Activated T-helper 2 cell treated with anti-CD3 and anti-CD28 coated beads, Interferon-gamma antibody, Interleukin-2, Interleukin-4, amounts not matched to agents 10 μg/mL and 5 μg/mL and 100 μg/mL, durations not matched to agents 14 hours and 24 hours and 36 hours (primary cell): Measurements from ENCODE around the gene REXO1. TPM values are rescaled to one million over a fixed set of nuclear protein-coding genes. Genes with fewer than 3 reads are reported as not detected.

Experiments used
- DNase-seq: peaks from one replicate; pipeline ENCODE4 v3.0.0; 2021; ENCODE audit warnings: low spot score
- H3K27ac Mint-ChIP-seq: one replicate; pipeline ENCODE4 v1.8.0; 2021; ENCODE audit warnings: mixed read lengths
- H3K27me3 Mint-ChIP-seq: one replicate; pipeline ENCODE4 v1.8.0; 2021; ENCODE audit warnings: low read depth, mixed read lengths
- H3K36me3 Mint-ChIP-seq: one replicate; pipeline ENCODE4 v1.8.0; 2021; ENCODE audit warnings: low read depth, mixed read lengths
- H3K4me1 Mint-ChIP-seq: one replicate; pipeline ENCODE4 v1.8.0; 2021; ENCODE audit warnings: low read depth, mixed read lengths
- H3K4me3 Mint-ChIP-seq: one replicate; pipeline ENCODE4 v1.8.0; 2021; ENCODE audit warnings: low read depth, mild to moderate bottlenecking, moderate library complexity, mixed read lengths
- H3K9me3 Mint-ChIP-seq: one replicate; pipeline ENCODE4 v1.8.0; 2021; ENCODE audit warnings: mixed read lengths
- intact Hi-C: fragments of 100-400 bp; cut with micrococcal nuclease; formaldehyde crosslinking; loops from one replicate; pipeline ENCODE4 v1.15.1; 2023
- total RNA-seq: library from RNA; stranded (reverse); gene quantifications from 2 replicates; pipeline ENCODE4 v1.2.3, GENCODE V29; 2022

The REXO1 gene
- total RNA-seq, 1 donor from 2014 or later = 55.2 TPM

DNA sequence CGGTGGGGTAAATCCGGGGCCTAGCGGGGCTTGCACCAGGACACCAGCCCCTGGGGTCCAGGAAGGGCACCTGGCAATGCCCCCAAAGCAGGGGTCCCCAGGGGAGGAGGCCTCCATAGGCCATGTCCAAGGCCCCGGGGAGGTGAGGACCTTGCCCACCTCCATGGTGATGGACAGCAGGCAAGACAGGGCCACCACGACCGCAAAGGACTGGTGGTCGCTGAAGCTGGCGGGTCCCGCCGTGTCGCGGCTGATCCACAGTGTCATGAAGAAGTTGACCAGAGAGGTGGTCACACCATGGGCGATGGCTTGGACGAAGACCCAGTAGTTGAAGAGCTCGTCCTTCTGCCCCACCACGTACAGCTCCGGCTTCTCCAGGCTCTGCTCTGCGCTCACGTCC is 63.0 kb downstream of the REXO1 start:
- H3K27me3 Mint-ChIP-seq = peaks cover 7% of the 10 kb centered on the region
- H3K4me1 Mint-ChIP-seq = no peaks in the 10 kb centered on the region
- no peak for DNase-seq
- H3K27ac Mint-ChIP-seq = no peak overlapping the region
- no peak overlapping the region for H3K4me3 Mint-ChIP-seq
- no peaks in the 10 kb centered on the region for H3K36me3 Mint-ChIP-seq
- peaks cover 5% of the 10 kb centered on the region for H3K9me3 Mint-ChIP-seq
- intact Hi-C loops = no loop called here

DNA sequence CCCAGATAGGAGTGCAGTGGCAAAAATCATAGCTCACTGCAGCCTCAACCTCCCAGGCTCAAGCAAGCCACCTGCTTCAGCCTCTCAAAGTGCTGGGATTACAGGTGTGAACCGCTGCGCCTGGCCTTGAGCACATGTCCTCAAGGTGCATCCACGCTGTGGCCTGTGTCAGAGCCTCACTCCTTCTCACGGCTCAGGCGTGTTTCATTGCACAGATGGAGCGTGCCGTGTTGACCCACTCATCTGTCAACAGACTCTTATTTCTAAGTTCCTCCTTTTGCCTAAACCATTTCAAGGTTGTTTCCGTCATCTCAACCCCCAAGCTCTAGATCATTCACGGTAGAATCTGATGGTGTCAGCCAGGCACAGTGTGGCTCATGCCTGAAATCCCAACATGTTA is 64.4 kb downstream of the REXO1 start:
- Mint-ChIP-seq H3K9me3 (peaks cover 5% of the 10 kb centered on the region), H3K27me3 (peaks cover 15% of the 10 kb centered on the region), H3K36me3 (no peaks in the 10 kb centered on the region), H3K4me3 (no peak overlapping the region), H3K4me1 (no peaks in the 10 kb centered on the region), H3K27ac (no peak overlapping the region)
- intact Hi-C loops = no loop called here
- DNase-seq = no peak

DNA sequence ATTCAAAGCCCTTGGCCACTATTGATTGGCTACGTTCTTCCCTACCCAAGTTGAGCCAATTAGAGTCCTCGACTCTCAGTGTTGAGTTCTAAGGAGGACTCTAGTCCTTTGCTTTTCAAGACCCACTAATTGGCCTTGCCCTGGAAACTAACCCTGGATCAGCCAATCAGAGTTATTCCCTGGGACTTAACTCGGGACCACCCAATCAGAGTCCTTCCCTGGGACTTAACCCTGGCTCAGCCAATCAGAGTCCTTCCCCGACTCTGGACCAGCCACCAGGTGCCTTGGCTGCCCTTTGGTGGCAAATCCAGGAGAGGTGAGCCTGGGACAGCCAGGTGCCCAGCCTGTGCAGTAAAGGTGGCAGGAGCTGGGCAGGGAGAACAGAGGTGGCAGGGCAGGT is 64.9 kb downstream of the REXO1 start:
- no peak overlapping the region for H3K27ac Mint-ChIP-seq
- H3K4me3 Mint-ChIP-seq = no peak overlapping the region
- H3K36me3 Mint-ChIP-seq = no peaks in the 10 kb centered on the region
- DNase-seq = no peak
- intact Hi-C loops = no loop called here
- H3K9me3 Mint-ChIP-seq = peaks cover 5% of the 10 kb centered on the region
- H3K27me3 Mint-ChIP-seq = peaks cover 19% of the 10 kb centered on the region
- no peaks in the 10 kb centered on the region for H3K4me1 Mint-ChIP-seq

- peaks cover 5% of the 10 kb centered on the region for H3K9me3 Mint-ChIP-seq
- H3K27me3 Mint-ChIP-seq = peaks cover 21% of the 10 kb centered on the region
- H3K4me3 Mint-ChIP-seq = no peak overlapping the region
- no peak overlapping the region for H3K27ac Mint-ChIP-seq
- H3K4me1 Mint-ChIP-seq = no peaks in the 10 kb centered on the region
- DNase-seq = no peak
- intact Hi-C loops = no loop called here
- no peaks in the 10 kb centered on the region for H3K36me3 Mint-ChIP-seq
Measured at GRCh38 chr19:1782521-1782920, 65.8 kb downstream of the REXO1 start.

DNA sequence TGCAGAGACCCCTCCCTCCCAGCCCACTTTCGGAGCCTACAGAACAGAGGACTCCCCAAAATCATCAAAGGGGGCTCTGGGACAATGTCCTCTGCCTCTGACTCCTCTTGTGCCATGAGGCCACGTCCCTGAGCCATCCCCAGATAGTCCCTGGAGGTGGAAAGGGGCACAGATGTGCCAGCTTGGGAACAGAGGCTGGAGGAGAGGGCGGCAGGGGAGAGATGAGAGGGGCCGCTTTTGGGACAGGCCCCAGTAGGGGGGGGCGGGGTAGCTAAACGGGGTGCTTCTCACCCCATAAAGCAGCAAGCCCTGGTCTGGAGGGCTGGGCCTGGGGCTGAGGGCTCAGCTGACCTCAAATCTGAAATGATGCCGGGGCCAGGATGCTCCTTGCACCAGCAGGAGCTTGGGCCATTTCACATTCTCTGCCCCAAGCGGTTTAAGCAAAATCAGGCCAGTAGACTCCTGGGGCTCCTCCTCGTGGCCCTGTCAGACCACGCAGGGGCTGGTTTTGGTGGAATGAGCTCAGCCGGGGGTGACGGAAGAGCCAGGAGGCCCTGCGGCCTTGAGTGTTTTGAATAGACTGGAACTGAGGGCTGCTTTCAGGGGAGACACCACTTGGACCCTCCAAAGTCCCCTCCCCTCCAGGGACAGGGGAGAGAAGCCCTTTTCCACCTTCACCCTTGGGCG is 67.9 kb downstream of the REXO1 start:
- no peak for DNase-seq
- intact Hi-C loops = no loop called here
- no peaks in the 10 kb centered on the region for H3K4me1 Mint-ChIP-seq
- H3K27ac Mint-ChIP-seq = no peak overlapping the region
- H3K27me3 Mint-ChIP-seq = peaks cover 31% of the 10 kb centered on the region
- H3K4me3 Mint-ChIP-seq = no peak overlapping the region
- peaks cover 2% of the 10 kb centered on the region for H3K36me3 Mint-ChIP-seq
- H3K9me3 Mint-ChIP-seq = peaks cover 5% of the 10 kb centered on the region

GRCh38 chr19:1779574-1779973 is 68.7 kb downstream of the REXO1 start:
- H3K4me1 Mint-ChIP-seq = no peaks in the 10 kb centered on the region
- no peak overlapping the region for H3K4me3 Mint-ChIP-seq
- peaks cover 2% of the 10 kb centered on the region for H3K36me3 Mint-ChIP-seq
- intact Hi-C loops = no loop called here
- peaks cover 5% of the 10 kb centered on the region for H3K9me3 Mint-ChIP-seq
- peaks cover 34% of the 10 kb centered on the region for H3K27me3 Mint-ChIP-seq
- no peak overlapping the region for H3K27ac Mint-ChIP-seq
- DNase-seq = no peak

- Mint-ChIP-seq H3K4me3 (no peak overlapping the region), H3K9me3 (peaks cover 5% of the 10 kb centered on the region), H3K27ac (no peak overlapping the region), H3K4me1 (no peaks in the 10 kb centered on the region), H3K27me3 (peaks cover 37% of the 10 kb centered on the region), H3K36me3 (peaks cover 2% of the 10 kb centered on the region)
- no peak for DNase-seq
- intact Hi-C loops = no loop called here
Measured at GRCh38 chr19:1777149-1777548, 71.1 kb downstream of the REXO1 start.

GRCh38 chr19:1776606-1777147 is 71.6 kb downstream of the REXO1 start:
- H3K4me3 Mint-ChIP-seq = no peak overlapping the region
- DNase-seq = no peak
- H3K4me1 Mint-ChIP-seq = no peaks in the 10 kb centered on the region
- H3K36me3 Mint-ChIP-seq = peaks cover 2% of the 10 kb centered on the region
- H3K9me3 Mint-ChIP-seq = peaks cover 2% of the 10 kb centered on the region
- H3K27me3 Mint-ChIP-seq = peaks cover 37% of the 10 kb centered on the region
- no peak overlapping the region for H3K27ac Mint-ChIP-seq
- intact Hi-C loops = no loop called here

- Mint-ChIP-seq H3K9me3 (peaks cover 6% of the 10 kb centered on the region), H3K27ac (no peak overlapping the region), H3K4me1 (no peaks in the 10 kb centered on the region), H3K27me3 (peaks cover 39% of the 10 kb centered on the region), H3K4me3 (no peak overlapping the region), H3K36me3 (peaks cover 3% of the 10 kb centered on the region)
- intact Hi-C loops = no loop called here
- DNase-seq = no peak
Measured at GRCh38 chr19:1775951-1776605, 72.2 kb downstream of the REXO1 start.

- peaks cover 14% of the 10 kb centered on the region for H3K9me3 Mint-ChIP-seq
- H3K27me3 Mint-ChIP-seq = peaks cover 46% of the 10 kb centered on the region
- H3K4me1 Mint-ChIP-seq = no peaks in the 10 kb centered on the region
- H3K36me3 Mint-ChIP-seq = peaks cover 8% of the 10 kb centered on the region
- no peak for DNase-seq
- no peak overlapping the region for H3K27ac Mint-ChIP-seq
- no peak overlapping the region for H3K4me3 Mint-ChIP-seq
- intact Hi-C loops = no loop called here
Measured at GRCh38 chr19:1774989-1775772, 73.1 kb downstream of the REXO1 start.

DNA sequence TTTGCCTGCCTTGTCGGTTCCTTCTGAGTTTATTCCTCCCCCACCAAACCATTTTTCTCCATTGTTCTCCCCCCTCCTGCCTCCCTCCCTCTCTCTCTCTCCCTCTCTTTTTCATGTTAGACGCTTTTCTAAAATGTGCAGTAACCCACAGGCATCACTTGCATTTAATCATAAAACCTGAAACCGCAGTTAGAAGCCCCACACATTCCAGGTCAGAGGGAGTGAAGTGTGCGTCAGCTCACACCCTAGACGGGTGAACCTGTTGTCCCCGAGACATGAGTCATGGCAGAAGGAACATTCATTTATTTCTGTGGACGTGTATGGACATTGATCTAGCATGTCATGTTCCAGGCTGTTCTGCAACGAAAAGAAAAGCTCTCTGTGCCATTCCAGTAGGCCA is 75.1 kb downstream of the REXO1 start:
- peaks cover 41% of the 10 kb centered on the region for H3K27me3 Mint-ChIP-seq
- peaks cover 8% of the 10 kb centered on the region for H3K36me3 Mint-ChIP-seq
- no peaks in the 10 kb centered on the region for H3K4me1 Mint-ChIP-seq
- H3K9me3 Mint-ChIP-seq = peaks cover 17% of the 10 kb centered on the region
- H3K4me3 Mint-ChIP-seq = no peak overlapping the region
- DNase-seq = no peak
- no peak overlapping the region for H3K27ac Mint-ChIP-seq
- intact Hi-C loops = no loop called here

DNA sequence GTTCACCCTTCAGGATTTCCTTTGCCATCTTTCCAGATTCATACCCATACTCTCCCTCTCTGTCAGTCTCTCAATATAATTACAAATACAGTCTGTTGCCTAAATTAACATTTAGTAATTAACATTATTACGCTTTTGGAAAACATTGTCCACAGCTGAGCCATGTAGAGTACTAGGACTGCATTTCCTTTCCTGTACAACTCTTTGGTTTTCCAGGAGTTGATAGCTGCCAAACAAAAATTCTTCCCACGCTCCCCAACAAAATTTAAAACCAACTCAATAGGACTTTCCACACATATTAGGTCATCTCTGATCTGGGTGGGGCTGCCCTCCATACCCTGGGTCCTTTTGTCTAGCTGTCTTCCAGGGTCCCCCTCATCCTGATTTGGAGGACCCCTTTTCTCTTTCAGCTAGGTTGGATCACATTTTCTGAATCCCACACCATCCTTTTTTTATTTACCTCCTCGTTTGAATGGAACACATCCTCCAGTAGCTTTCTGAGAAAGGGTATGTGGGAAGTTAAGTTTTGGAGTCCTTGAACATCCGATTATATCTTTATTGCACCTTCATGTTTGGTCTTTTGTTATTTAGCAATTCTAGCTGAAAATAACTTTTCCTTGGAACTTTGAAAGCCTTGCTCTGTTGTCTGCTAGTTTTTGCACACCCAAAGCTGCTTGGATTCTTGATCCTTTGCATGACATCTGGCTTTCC is 77.3 kb downstream of the REXO1 start:
- Mint-ChIP-seq H3K27ac (no peak overlapping the region), H3K27me3 (peaks cover 35% of the 10 kb centered on the region), H3K9me3 (peaks cover 17% of the 10 kb centered on the region), H3K36me3 (peaks cover 5% of the 10 kb centered on the region), H3K4me3 (no peak overlapping the region), H3K4me1 (no peaks in the 10 kb centered on the region)
- DNase-seq = no peak
- intact Hi-C loops = no loop called here
